C4-2B (cell line): ENCODE data around the gene SGTA.

Source experiments
- H3K27ac ChIP-seq: fragments of 450-650 bp; 2 replicates; pipeline ENCODE4 v1.5.1; 2017
- ZFX ChIP-seq: fragments of 450-650 bp; IDR thresholded peaks from 2 replicates; pipeline ENCODE4 v1.6.1; 2017
- TF ChIP-seq, protein P1 (sequence below): fragments of 450-650 bp; conservative IDR thresholded peaks from 2 replicates; pipeline ENCODE4 v1.5.1; 2017; ENCODE audit warnings: mild to moderate bottlenecking

Gene SGTA

DNA sequence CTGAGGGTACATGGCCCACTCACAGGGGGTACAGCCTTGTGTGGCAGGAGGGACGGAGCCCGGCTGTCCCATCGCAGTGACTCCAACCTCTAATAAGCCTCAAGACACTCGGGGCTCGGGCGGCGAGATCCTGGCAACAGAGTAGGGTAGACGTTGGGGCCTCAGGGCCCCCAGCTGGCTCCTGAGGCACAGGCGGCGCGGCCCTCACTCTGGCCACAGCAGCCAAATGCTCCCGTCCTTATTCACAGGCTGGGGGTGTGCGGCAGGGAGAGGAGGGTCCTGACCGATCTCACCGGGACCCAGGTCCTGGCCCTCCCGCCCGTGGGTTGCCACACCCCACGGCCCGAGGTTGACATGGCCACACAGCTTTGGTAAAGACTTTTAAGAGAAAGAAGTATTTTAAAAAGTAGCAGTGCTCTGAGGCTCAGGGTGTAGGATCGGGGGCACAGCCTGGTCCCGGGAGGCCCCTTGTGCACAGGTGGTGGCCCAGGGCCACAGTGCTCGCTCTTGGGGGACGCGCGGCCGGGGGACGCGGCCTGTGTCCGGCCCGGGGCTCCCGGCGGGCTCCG lies 50.8 kb downstream of the SGTA start:
- TF ChIP-seq ZFX = no peak
- TF ChIP-seq, protein P1, sequence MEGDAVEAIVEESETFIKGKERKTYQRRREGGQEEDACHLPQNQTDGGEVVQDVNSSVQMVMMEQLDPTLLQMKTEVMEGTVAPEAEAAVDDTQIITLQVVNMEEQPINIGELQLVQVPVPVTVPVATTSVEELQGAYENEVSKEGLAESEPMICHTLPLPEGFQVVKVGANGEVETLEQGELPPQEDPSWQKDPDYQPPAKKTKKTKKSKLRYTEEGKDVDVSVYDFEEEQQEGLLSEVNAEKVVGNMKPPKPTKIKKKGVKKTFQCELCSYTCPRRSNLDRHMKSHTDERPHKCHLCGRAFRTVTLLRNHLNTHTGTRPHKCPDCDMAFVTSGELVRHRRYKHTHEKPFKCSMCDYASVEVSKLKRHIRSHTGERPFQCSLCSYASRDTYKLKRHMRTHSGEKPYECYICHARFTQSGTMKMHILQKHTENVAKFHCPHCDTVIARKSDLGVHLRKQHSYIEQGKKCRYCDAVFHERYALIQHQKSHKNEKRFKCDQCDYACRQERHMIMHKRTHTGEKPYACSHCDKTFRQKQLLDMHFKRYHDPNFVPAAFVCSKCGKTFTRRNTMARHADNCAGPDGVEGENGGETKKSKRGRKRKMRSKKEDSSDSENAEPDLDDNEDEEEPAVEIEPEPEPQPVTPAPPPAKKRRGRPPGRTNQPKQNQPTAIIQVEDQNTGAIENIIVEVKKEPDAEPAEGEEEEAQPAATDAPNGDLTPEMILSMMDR = no peak
- no peak overlapping the region for H3K27ac ChIP-seq

DNA sequence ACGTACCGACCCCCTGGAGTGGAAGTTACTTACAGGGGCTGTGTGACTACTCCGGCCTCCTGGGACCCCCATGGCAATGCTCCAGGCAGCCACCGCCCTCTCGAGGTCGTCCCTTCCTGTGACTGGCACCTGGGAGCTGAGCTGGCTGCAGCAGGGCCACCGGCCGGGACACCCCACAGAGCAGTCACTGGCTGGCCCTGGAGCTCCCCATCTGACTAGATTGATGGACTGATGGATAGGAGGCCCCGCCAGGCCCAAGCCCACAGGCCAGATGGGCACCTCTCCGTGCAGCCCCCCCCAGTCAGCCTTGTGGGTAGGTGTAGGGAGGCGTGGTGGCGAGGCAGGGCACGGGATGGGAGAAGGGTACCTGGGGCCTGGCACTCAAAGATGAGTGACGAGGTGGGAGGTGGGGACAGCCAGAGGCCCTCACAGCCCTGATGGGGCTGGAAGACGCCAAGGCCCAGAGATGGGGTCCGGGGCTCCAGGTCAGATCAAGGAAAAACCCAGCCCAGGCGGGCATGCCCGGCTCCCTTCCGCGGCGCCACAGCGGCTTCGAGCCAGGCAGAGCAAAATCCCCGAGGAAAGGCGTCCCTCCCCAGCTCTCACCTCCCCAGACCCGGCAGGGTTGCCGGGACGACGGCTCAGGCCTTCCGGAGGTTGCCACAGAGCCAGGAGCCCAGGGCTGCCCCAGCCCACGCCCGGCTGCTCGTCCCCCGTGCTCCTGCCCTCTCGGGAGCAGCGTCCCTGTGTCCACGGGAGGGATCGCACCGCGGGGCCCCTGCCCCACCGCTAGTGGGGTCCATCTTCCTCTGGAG lies 51.7 kb downstream of the SGTA start:
- no peak overlapping the region for H3K27ac ChIP-seq
- TF ChIP-seq, protein P1 = no peak
- no peak for TF ChIP-seq ZFX

DNA sequence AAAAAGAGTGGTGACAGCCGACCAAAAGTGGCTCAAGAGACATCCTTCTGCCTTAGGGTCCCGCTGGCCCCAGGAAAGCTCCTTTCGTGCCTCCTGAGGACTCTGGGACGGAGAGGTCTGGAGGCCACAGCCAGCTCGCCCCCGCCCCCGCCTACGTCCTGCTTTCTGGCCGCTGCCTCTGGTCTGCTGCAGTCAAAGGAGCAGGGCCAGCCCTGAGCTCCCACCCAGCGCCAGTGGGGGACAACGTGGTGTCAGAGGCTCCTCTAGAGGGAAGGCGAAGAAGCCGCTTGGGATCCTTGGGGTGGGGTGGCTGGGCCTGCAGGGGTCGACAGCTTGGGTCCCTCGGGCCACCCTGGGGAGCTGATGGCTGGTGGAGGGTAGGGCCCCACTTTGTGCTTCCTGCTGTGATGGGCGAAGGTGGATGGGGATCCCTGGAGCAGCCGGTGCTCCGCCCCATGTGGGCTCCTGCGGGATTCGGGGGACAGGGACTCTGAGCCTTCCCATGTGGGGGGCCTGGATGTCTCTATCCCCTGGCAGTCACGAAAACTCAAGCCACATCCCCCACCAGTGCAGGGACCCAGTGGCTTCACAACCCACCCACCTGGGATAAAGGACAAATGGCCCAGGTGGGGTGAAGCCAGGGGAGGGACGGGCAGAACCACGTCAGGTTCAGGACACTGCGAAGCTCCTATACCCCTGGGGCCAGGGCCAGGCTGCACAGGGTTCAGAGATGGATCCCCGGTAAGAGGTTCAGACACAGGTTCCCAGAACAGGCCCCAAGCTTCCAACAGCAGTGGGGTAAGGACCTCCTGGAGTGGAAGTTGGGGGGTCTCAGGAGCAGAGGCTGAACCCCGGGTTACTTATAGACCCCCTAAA lies 52.9 kb downstream of the SGTA start:
- TF ChIP-seq ZFX = no peak
- TF ChIP-seq, protein P1 = no peak
- no peak overlapping the region for H3K27ac ChIP-seq

DNA sequence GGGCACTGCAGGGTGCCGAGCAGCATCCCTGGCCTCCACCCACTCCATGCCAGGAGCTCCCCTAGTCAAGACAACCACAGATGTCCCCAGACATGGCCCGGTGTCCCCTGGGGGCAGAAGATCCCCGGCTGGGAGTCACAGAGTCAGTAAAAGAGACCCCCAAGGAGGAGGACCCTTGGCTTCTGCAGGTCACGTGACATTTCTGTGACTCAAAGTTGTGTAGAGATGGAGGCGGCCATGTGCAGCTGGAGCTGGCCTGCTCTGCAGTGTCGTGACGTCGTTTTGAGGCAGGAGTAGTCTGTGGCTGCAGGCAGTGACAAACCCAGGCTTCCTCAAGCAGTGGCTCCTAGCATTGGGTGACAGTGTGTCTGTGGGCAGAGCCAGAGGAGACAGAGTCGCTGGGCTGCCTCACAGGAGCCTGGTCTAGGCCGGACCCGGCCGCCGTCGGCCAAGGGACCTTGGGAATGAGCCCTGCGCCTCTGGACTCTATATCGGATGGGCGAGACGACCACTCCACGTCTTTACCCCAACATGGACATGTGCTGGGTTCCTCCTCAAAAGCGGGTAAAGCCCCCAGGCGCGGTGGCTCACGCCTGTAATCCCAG lies 54.2 kb downstream of the SGTA start:
- TF ChIP-seq, protein P1 = no peak
- TF ChIP-seq ZFX = no peak

DNA sequence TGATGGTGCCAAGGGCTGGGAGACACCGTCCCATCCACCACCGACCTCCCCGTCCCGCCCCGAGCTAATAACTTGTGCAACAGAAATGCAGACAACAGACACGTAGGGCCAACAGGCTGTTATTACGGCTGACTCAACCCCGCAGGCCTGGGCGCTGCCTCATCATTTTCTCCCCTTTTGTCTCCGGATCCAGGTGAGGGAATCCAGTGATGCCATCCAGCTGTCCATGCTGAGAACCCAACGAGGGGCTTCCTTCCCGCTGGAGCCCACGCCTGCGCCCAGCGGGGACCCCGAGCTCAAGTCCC lies 55.5 kb downstream of the SGTA start:
- TF ChIP-seq, protein P1 = no peak
- no peak for TF ChIP-seq ZFX
- no peak overlapping the region for H3K27ac ChIP-seq

More for the DNA sequence above, 54.2 kb downstream of the SGTA start:
- no peak overlapping the region for H3K27ac ChIP-seq

DNA sequence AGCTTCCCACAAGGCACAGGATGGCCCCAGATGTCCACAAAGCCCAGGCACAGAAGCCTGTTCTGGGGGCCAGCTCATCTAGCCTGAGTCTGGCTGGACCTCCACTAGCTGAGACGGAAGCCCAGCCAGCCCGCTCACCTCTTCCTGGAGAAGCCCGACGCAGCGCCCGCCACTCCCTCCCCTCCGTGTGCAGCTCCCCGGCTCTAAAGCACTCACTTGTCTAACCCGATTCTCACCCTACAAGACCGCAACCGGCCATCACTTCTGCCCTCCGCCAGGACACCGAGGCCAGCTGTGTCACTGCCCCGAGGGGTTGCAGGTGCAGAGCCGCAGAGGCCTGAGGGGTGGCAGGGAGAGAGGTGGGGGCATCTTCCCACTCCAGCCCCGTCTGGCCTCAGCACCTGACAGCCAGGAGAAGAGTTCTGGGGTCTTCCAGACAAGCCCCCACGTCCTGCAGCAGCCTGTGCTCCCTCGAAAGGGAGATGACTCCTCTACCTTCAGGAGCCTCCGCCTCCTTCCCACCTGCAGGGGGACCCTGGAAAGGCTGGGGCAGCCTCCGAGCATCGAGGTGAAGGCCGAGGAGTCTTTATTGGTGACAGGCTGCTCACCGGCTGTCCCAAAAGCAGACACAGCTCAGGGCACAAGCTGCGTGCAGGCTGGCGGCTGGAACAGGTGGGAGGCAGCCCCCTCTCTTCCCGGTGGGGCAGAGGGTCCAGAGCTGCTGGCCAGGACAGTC lies 56.0 kb downstream of the SGTA start:
- TF ChIP-seq, protein P1 = no peak
- TF ChIP-seq ZFX = no peak
- no peak overlapping the region for H3K27ac ChIP-seq
